HepG2 (cell line): Measurements from ENCODE around the gene ABHD18. TPM values are rescaled to one million over a fixed set of nuclear protein-coding genes. Genes with fewer than 3 reads are reported as not detected.
A peak's percentile ranks its signal among the peaks of the same experiment; 100 is the strongest.

ENCODE experiments used
- ARID2 ChIP-seq: sonication (generic); formaldehyde crosslinking; IDR thresholded peaks from 2 replicates; pipeline ENCODE4 v1.8.1; 2022; ENCODE audit warnings: mild to moderate bottlenecking, missing genetic modification reagents, borderline replicate concordance
- CBX5 ChIP-seq: sonication (generic); formaldehyde crosslinking; IDR thresholded peaks from 2 replicates; pipeline ENCODE4 v1.4.0; 2020; ENCODE audit warnings: missing genetic modification reagents, borderline replicate concordance
- CEBPG ChIP-seq: IDR thresholded peaks from 2 replicates; pipeline ENCODE4 v1.6.1; 2016
- ELK4 ChIP-seq: sonication (generic); formaldehyde crosslinking; IDR thresholded peaks from 2 replicates; pipeline ENCODE4 v1.9.0; 2021; ENCODE audit warnings: missing genetic modification reagents, borderline replicate concordance
- GATA4 ChIP-seq: sonication (generic); IDR thresholded peaks from 2 replicates; pipeline ENCODE4 v1.6.1; 2016; ENCODE audit warnings: antibody characterized with exemption, low read depth, borderline replicate concordance
- KDM3A ChIP-seq: IDR thresholded peaks from 2 replicates; pipeline ENCODE4 v1.6.1; 2018; ENCODE audit warnings: low read depth, missing compliant biosample characterization
- RFX1 ChIP-seq: fragments of 450-650 bp; IDR thresholded peaks from 2 replicates; pipeline ENCODE4 v1.6.1; 2017
- RORA ChIP-seq: sonication (generic); formaldehyde crosslinking; IDR thresholded peaks from 2 replicates; pipeline ENCODE4 v1.5.0; 2020; ENCODE audit warnings: mild to moderate bottlenecking, missing genetic modification reagents, moderate library complexity
- SP1 ChIP-seq, 2 experiments: fragments of 450-650 bp in 1 of 2; sonication (generic) in 1 of 2; formaldehyde crosslinking in 1 of 2; IDR thresholded peaks; 2 replicates each; pipeline versions ENCODE4 v1.4.0 to v1.6.1; 2016 to 2020; ENCODE audit warnings: missing genetic modification reagents in 1 of 2
- TBP ChIP-seq: sonication (generic); formaldehyde crosslinking; IDR thresholded peaks from 2 replicates; pipeline ENCODE4 v1.5.0; 2020; ENCODE audit warnings: missing genetic modification reagents
- THAP8 ChIP-seq: sonication (generic); formaldehyde crosslinking; IDR thresholded peaks from 2 replicates; pipeline ENCODE4 v1.5.1; 2020; ENCODE audit warnings: missing genetic modification reagents, mild to moderate bottlenecking, borderline replicate concordance
- TMF1 ChIP-seq: sonication (generic); formaldehyde crosslinking; IDR thresholded peaks from 2 replicates; pipeline ENCODE4 v1.8.1; 2022; ENCODE audit warnings: low read depth, missing genetic modification reagents
- ZNF660 ChIP-seq: sonication (generic); formaldehyde crosslinking; IDR thresholded peaks from 2 replicates; pipeline ENCODE4 v1.5.1; 2020; ENCODE audit warnings: mild to moderate bottlenecking, low read depth, missing genetic modification reagents, borderline replicate concordance
- polyA plus RNA-seq, 8 experiments: library from polyadenylated mRNA; depleted of rRNA in 3 of 8; stranded (reverse) in 7 of 8; unstranded in 1 of 8; fragments of >200 nt; fragmentation: Illumina TruSeq in 4 of 8; extraction: Trizol in 4 of 8; gene quantifications; 2 replicates each; pipeline versions ENCODE4 v1.2.1 to v1.2.3, GENCODE V29; 2011 to 2016; ENCODE audit warnings: low read depth in 4 of 8, missing spikeins in 1 of 8, mixed read lengths in 1 of 8; ENCODE audit not compliant: insufficient read depth in 1 of 8
- total RNA-seq, 5 experiments: library from RNA; depleted of rRNA; stranded (reverse); fragments of >200 nt; fragmentation: Illumina TruSeq; extraction: Trizol; gene quantifications; 2 replicates each; pipeline ENCODE4 v1.2.3, GENCODE V29; 2016; ENCODE audit warnings: low read depth in 1 of 5
- TF ChIP-seq, protein P1 (sequence below): sonication (generic); formaldehyde crosslinking; IDR thresholded peaks from 2 replicates; pipeline ENCODE4 v1.5.0; 2020; ENCODE audit warnings: missing genetic modification reagents, mild to moderate bottlenecking, borderline replicate concordance
- TF ChIP-seq, protein P2 (sequence below): sonication (generic); formaldehyde crosslinking; conservative IDR thresholded peaks from 2 replicates; pipeline ENCODE4 v1.8.0; 2022; ENCODE audit warnings: mild to moderate bottlenecking, moderate library complexity, missing genetic modification reagents
- TF ChIP-seq, protein P3 (sequence below): sonication (generic); formaldehyde crosslinking; IDR thresholded peaks from 2 replicates; pipeline ENCODE4 v1.5.0; 2020; ENCODE audit warnings: missing genetic modification reagents
- TF ChIP-seq, protein P4 (sequence below): sonication (generic); formaldehyde crosslinking; IDR thresholded peaks from 2 replicates; pipeline ENCODE4 v1.4.0; 2020; ENCODE audit warnings: missing genetic modification reagents

Gene ABHD18
- total and polyA plus RNA-seq, 2 of the 13 experiments (the other 11 are each of a cell fraction or from before 2014, with no cell fraction given): 5.5 to 16.3 TPM

DNA sequence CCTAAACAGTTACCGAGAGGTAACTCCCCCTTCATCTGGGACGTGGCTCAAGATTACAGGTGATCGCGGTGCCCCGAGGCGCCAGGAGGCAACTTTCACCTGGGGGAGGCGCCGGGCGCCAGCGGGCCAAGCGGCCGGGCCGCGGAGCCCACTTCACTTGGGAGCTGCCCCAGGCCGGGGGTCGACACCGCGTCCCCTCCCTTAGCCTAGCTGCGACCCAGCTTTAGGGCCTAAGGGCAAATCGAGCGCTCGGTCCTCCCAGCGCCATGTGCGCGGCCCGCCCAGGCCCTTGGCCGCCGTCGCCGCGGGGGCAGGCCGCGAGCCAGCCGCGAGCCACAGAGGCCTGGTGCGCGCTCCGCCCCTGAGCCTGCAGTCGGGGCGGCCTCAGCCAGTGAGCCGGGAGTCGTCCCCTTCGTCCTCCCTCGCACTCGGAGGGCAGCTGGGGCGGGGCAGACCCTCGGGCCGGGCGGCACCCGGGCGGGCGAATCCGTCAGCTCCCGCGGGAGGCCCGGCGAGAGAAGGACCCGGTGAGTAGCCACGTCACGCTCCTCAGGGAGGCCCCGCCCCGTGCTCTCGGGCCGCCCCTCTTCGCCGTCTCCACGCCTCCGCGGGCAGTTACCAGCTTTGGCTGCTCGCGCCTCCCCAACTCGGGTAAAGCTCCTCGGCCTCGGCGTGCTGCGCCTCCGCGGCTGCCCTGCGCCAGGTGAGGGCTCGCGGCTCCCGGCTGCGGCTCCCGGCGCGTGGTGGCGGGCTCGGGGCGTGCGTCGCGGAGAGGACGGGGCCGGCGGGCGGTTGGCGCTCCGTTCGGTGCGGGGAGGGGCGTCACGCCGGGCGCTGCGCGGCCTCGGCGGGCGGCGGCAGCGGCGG lies 95.7 kb downstream of the ABHD18 start, which contains the start of gene LARP1B (continued):
- TF ChIP-seq CBX5 (CRISPR knock-in tag) (no peak), ARID2 (CRISPR knock-in tag) (no peak), THAP8 (no peak), GATA4 (peak; percentile 51), SP1 (IDR thresholded peaks at IDR 0.05) (no peak), SP1 (CRISPR knock-in tag; IDR thresholded peaks at IDR 0.05) (peak; percentile 57; the same call in 1 of the 2 replicates), ELK4 (CRISPR knock-in tag) (peak; percentile 51; the same call in 1 of the 2 replicates), TMF1 (CRISPR knock-in tag) (peak; percentile 94), RORA (CRISPR knock-in tag) (no peak), TBP (no peak), CEBPG (no peak), KDM3A (peak; percentile 77; the same call in 1 of the 2 replicates), RFX1 (no peak), ZNF660 (CRISPR knock-in tag) (no peak)
- TF ChIP-seq, protein P1, sequence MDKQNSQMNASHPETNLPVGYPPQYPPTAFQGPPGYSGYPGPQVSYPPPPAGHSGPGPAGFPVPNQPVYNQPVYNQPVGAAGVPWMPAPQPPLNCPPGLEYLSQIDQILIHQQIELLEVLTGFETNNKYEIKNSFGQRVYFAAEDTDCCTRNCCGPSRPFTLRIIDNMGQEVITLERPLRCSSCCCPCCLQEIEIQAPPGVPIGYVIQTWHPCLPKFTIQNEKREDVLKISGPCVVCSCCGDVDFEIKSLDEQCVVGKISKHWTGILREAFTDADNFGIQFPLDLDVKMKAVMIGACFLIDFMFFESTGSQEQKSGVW (CRISPR knock-in tag): no peak
- TF ChIP-seq, protein P2, sequence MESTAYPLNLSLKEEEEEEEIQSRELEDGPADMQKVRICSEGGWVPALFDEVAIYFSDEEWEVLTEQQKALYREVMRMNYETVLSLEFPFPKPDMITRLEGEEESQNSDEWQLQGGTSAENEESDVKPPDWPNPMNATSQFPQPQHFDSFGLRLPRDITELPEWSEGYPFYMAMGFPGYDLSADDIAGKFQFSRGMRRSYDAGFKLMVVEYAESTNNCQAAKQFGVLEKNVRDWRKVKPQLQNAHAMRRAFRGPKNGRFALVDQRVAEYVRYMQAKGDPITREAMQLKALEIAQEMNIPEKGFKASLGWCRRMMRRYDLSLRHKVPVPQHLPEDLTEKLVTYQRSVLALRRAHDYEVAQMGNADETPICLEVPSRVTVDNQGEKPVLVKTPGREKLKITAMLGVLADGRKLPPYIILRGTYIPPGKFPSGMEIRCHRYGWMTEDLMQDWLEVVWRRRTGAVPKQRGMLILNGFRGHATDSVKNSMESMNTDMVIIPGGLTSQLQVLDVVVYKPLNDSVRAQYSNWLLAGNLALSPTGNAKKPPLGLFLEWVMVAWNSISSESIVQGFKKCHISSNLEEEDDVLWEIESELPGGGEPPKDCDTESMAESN (CRISPR knock-in tag): peak; percentile 92
- TF ChIP-seq, protein P3, sequence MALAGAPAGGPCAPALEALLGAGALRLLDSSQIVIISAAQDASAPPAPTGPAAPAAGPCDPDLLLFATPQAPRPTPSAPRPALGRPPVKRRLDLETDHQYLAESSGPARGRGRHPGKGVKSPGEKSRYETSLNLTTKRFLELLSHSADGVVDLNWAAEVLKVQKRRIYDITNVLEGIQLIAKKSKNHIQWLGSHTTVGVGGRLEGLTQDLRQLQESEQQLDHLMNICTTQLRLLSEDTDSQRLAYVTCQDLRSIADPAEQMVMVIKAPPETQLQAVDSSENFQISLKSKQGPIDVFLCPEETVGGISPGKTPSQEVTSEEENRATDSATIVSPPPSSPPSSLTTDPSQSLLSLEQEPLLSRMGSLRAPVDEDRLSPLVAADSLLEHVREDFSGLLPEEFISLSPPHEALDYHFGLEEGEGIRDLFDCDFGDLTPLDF: peak; percentile 71; the same call in 1 of the 2 replicates
- TF ChIP-seq, protein P4, sequence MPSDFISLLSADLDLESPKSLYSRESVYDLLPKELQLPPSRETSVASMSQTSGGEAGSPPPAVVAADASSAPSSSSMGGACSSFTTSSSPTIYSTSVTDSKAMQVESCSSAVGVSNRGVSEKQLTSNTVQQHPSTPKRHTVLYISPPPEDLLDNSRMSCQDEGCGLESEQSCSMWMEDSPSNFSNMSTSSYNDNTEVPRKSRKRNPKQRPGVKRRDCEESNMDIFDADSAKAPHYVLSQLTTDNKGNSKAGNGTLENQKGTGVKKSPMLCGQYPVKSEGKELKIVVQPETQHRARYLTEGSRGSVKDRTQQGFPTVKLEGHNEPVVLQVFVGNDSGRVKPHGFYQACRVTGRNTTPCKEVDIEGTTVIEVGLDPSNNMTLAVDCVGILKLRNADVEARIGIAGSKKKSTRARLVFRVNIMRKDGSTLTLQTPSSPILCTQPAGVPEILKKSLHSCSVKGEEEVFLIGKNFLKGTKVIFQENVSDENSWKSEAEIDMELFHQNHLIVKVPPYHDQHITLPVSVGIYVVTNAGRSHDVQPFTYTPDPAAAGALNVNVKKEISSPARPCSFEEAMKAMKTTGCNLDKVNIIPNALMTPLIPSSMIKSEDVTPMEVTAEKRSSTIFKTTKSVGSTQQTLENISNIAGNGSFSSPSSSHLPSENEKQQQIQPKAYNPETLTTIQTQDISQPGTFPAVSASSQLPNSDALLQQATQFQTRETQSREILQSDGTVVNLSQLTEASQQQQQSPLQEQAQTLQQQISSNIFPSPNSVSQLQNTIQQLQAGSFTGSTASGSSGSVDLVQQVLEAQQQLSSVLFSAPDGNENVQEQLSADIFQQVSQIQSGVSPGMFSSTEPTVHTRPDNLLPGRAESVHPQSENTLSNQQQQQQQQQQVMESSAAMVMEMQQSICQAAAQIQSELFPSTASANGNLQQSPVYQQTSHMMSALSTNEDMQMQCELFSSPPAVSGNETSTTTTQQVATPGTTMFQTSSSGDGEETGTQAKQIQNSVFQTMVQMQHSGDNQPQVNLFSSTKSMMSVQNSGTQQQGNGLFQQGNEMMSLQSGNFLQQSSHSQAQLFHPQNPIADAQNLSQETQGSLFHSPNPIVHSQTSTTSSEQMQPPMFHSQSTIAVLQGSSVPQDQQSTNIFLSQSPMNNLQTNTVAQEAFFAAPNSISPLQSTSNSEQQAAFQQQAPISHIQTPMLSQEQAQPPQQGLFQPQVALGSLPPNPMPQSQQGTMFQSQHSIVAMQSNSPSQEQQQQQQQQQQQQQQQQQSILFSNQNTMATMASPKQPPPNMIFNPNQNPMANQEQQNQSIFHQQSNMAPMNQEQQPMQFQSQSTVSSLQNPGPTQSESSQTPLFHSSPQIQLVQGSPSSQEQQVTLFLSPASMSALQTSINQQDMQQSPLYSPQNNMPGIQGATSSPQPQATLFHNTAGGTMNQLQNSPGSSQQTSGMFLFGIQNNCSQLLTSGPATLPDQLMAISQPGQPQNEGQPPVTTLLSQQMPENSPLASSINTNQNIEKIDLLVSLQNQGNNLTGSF (CRISPR knock-in tag): no peak
